K562 (cell line): ENCODE data around the gene KCNC4. TPM values are rescaled to one million over a fixed set of nuclear protein-coding genes. Genes with fewer than 3 reads are reported as not detected.
A peak's percentile ranks its signal among the peaks of the same experiment; 100 is the strongest.

Source experiments
- BMI1 ChIP-seq: fragments of 150-350 bp; IDR thresholded peaks from 2 replicates; pipeline ENCODE4 v1.6.1; 2014; ENCODE audit warnings: low read length
- HNRNPL ChIP-seq: fragments of 200-400 bp; formaldehyde crosslinking; IDR thresholded peaks from 2 replicates; pipeline ENCODE4 v1.6.1; 2017; ENCODE audit warnings: low read depth, mild to moderate bottlenecking, low read length
- KLF6 ChIP-seq: fragments of 250-450 bp; sonication (Bioruptor Pico); IDR thresholded peaks from 2 replicates; pipeline ENCODE4 v1.4.0; 2020; ENCODE audit warnings: mild to moderate bottlenecking, moderate library complexity, borderline replicate concordance
- LCOR ChIP-seq: sonication (generic); formaldehyde crosslinking; IDR thresholded peaks from 2 replicates; pipeline ENCODE4 v1.8.0; 2022; ENCODE audit warnings: mild to moderate bottlenecking, missing genetic modification reagents
- MAZ ChIP-seq, 2 experiments: fragments of 450-650 bp in 1 of 2; sonication (generic) in 1 of 2; formaldehyde crosslinking; IDR thresholded peaks in 1 of 2; conservative IDR thresholded peaks in 1 of 2; 2 replicates each; pipeline versions ENCODE4 v1.4.0 to v1.5.0; 2020; ENCODE audit warnings: mild to moderate bottlenecking in 1 of 2, missing genetic modification reagents in 1 of 2
- POLR2AphosphoS5 ChIP-seq: IDR thresholded peaks from 2 replicates; pipeline ENCODE4 v1.6.1; 2011; ENCODE audit warnings: mild to moderate bottlenecking, low read depth, low read length, moderate library complexity; ENCODE audit not compliant: control insufficient read depth, insufficient read depth
- PRDM10 ChIP-seq: fragments of 450-650 bp; IDR thresholded peaks from 2 replicates; pipeline ENCODE4 v1.6.1; 2018; ENCODE audit not compliant: partially characterized antibody
- SREBF2 ChIP-seq: sonication (generic); formaldehyde crosslinking; IDR thresholded peaks from 2 replicates; pipeline ENCODE4 v1.4.0; 2020; ENCODE audit warnings: mild to moderate bottlenecking, missing genetic modification reagents
- TARDBP ChIP-seq: fragments of 450-650 bp; IDR thresholded peaks from 2 replicates; pipeline ENCODE4 v1.6.1; 2016
- ZMIZ1 ChIP-seq, 2 experiments: fragments of 150-350 bp in 1 of 2; IDR thresholded peaks; 2 replicates each; pipeline ENCODE4 v1.6.1; 2012 to 2016; ENCODE audit warnings: low read depth in 2 of 2, low read length in 2 of 2, mild to moderate bottlenecking in 1 of 2, moderate library complexity in 1 of 2
- ZNF124 ChIP-seq: sonication (generic); formaldehyde crosslinking; IDR thresholded peaks from 2 replicates; pipeline ENCODE4 v1.8.1; 2022; ENCODE audit warnings: missing genetic modification reagents
- ZNF143 ChIP-seq: sonication (generic); formaldehyde crosslinking; IDR thresholded peaks from 2 replicates; pipeline ENCODE4 v1.9.0; 2022; ENCODE audit warnings: mild to moderate bottlenecking, missing genetic modification reagents
- ZNF232 ChIP-seq: sonication (generic); formaldehyde crosslinking; IDR thresholded peaks from 2 replicates; pipeline ENCODE4 v1.8.0; 2022; ENCODE audit warnings: mild to moderate bottlenecking, missing genetic modification reagents
- ZSCAN29 ChIP-seq: fragments of 450-650 bp; IDR thresholded peaks from 2 replicates; pipeline ENCODE4 v1.6.1; 2017
- polyA plus RNA-seq, 8 experiments: library from polyadenylated mRNA; depleted of rRNA in 4 of 8; stranded (reverse) in 5 of 8; unstranded in 3 of 8; fragments of >200 nt; fragmentation: Nextera tagmentation in 2 of 8; fragmentation: Illumina TruSeq in 1 of 8; extraction: Ambion mirVana in 2 of 8; extraction: Trizol in 1 of 8; gene quantifications; 2 replicates each; pipeline versions ENCODE4 v1.2.1 to v1.2.3, GENCODE V29; 2011 to 2014; ENCODE audit warnings: inconsistent platforms in 1 of 8, missing spikeins in 1 of 8
- total RNA-seq, 7 experiments: library from RNA; depleted of rRNA in 6 of 7; stranded (reverse); fragments of >200 nt in 6 of 7; fragmentation: Illumina TruSeq in 2 of 7; extraction: Trizol in 2 of 7; gene quantifications; 2 replicates each; pipeline versions ENCODE4 v1.2.1 to v1.2.3, GENCODE V29; 2011 to 2021; ENCODE audit warnings: low replicate concordance in 1 of 7
- TF ChIP-seq, protein P1 (sequence below): sonication (generic); formaldehyde crosslinking; IDR thresholded peaks from 2 replicates; pipeline ENCODE4 v1.8.0; 2022; ENCODE audit warnings: missing genetic modification reagents, mild to moderate bottlenecking, moderate library complexity, borderline replicate concordance
- TF ChIP-seq, protein P2 (sequence below): fragments of 250-450 bp; sonication (Bioruptor Pico); IDR thresholded peaks from 2 replicates; pipeline ENCODE4 v1.8.0; 2021; ENCODE audit warnings: borderline replicate concordance, mild to moderate bottlenecking, moderate library complexity; ENCODE audit not compliant: poor library complexity, severe bottlenecking
- TF ChIP-seq, protein P3 (sequence below): fragments of 250-450 bp; sonication (Bioruptor Pico); IDR thresholded peaks from 2 replicates; pipeline ENCODE4 v1.6.1; 2021; ENCODE audit warnings: mild to moderate bottlenecking

Gene KCNC4
- total and polyA plus RNA-seq, 9 of the 15 experiments (the other 6 are each of a cell fraction or from before 2014, with no cell fraction given): 0.07 to 1.8 (median 0.73) TPM

GRCh38 chr1:110210604-110211495 is 736 bp downstream of the KCNC4 start (continued):
- TF ChIP-seq POLR2AphosphoS5 (no peak), HNRNPL (0 out of 2 replicates have a peak, but pooled peaks have one; percentile 18), MAZ (CRISPR knock-in tag; conservative IDR thresholded peaks at IDR 0.05 in 1 of 2, IDR thresholded peaks at IDR 0.05 in 1 of 2) (peak in 1 of 2 experiments; percentile 10; a peak in 1 of 4 replicates), ZNF143 (CRISPR knock-in tag) (no peak), SREBF2 (no peak), LCOR (CRISPR knock-in tag) (0 out of 2 replicates have a peak, but pooled peaks have one; percentile 46), ZNF124 (CRISPR knock-in tag) (no peak), ZNF232 (CRISPR knock-in tag) (0 out of 2 replicates have a peak, but pooled peaks have one; percentile 80), BMI1 (no peak), ZMIZ1 (IDR thresholded peaks at IDR 0.05; ENCODE audit: low read depth in 2 of 2, low read length in 2 of 2) (no peak), TARDBP (no peak), KLF6 (CRISPR knock-in tag) (no peak), PRDM10 (no peak), ZSCAN29 (peak; percentile 90)
- TF ChIP-seq, protein P1, sequence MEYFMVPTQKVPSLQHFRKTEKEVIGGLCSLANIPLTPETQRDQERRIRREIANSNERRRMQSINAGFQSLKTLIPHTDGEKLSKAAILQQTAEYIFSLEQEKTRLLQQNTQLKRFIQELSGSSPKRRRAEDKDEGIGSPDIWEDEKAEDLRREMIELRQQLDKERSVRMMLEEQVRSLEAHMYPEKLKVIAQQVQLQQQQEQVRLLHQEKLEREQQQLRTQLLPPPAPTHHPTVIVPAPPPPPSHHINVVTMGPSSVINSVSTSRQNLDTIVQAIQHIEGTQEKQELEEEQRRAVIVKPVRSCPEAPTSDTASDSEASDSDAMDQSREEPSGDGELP (CRISPR knock-in tag): peak; percentile 51; the same call in 1 of the 2 replicates
- TF ChIP-seq, protein P2, sequence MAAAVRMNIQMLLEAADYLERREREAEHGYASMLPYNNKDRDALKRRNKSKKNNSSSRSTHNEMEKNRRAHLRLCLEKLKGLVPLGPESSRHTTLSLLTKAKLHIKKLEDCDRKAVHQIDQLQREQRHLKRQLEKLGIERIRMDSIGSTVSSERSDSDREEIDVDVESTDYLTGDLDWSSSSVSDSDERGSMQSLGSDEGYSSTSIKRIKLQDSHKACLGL: no peak
- TF ChIP-seq, protein P3, sequence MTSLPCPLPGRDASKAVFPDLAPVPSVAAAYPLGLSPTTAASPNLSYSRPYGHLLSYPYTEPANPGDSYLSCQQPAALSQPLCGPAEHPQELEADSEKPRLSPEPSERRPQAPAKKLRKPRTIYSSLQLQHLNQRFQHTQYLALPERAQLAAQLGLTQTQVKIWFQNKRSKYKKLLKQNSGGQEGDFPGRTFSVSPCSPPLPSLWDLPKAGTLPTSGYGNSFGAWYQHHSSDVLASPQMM (CRISPR knock-in tag): no peak
